ENCODE results near the gene COG8. TPM values are rescaled to one million over a fixed set of nuclear protein-coding genes. Genes with fewer than 3 reads are reported as not detected.

Gene COG8
- total and polyA plus RNA-seq, 9 of the 15 experiments (the other 6 are each of a cell fraction or from before 2014, with no cell fraction given), result 3.7 to 42.6 (median 30.1) TPM

DNA sequence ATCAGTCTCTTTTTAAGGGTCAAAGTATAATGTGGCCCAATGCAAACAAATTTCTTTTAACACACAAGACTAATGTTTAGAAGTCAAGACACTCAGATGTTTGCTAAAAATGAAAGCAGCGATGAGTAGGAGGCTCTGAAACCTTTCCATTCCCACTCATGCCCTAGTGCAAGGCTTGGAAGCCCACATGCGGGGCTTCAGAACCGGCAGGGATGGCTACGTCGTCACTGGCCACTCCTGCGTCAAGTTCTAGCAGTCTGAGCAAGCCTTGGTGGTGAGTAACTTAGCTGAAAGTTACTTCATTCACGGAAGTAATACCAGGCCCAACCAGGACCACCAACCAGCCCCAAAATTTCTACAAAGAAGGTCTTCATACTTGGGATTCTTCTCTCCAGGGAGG, 27.1 kb upstream of the COG8 start:
- DNase-seq (ENCODE audit: extremely low read depth in 1 of 4, low spot score in 3 of 4) (no peak), FAIRE-seq (no peak), ATAC-seq (no peak)
- CTCF ChIA-PET (ENCODE audit: low intra/inter-chr PET ratio), result no interaction called here
- no peaks in the 10 kb centered on the region for H3K9me1 ChIP-seq (ENCODE audit: control insufficient read depth, insufficient read depth, low read length)
- 0 out of 2 replicates have a peak, but pooled peaks cover 3% of the 10 kb centered on the region for H4K20me1 ChIP-seq (replicated peaks; ENCODE audit: control insufficient read depth, insufficient read depth, low read length)
- H3K9me3 ChIP-seq (replicated peaks; ENCODE audit: control insufficient read depth, insufficient read depth, low read depth, low read length), result no peaks in the 10 kb centered on the region
- peaks cover 0 to 10% of the 10 kb centered on the region in 2 experiments; a peak in 3 of 5 replicates for H3K4me1 ChIP-seq (replicated peaks in 1 of 2; ENCODE audit: control insufficient read depth in 2 of 2, insufficient read depth in 2 of 2, low read length in 2 of 2)
- intact Hi-C loops (cut with micrococcal nuclease) (no loop called here), in situ Hi-C loops (cut with MboI) (no loop called here)
- H3K4me2 ChIP-seq (ENCODE audit: insufficient read depth, low read length), result no peak overlapping the region
- no peak overlapping the region for H3K4me3 ChIP-seq
- POLR2A ChIA-PET, result interaction anchor here (0.6 to 0.7 kb wide), 2 partner anchors 219 to 248 kb away, joined by 3 read pairs; no protein-coding TSS in a partner anchor
- H3K9ac ChIP-seq (ENCODE audit: insufficient read depth in 1 of 2, low read depth in 2 of 2, low read length in 2 of 2), result no peak overlapping the region
- no TSS peak for BruUV-seq (replicated peaks)
- no peak for TF ChIP-seq PRPF4 (IDR thresholded peaks at IDR 0.05; ENCODE audit: insufficient read depth, low read depth, low read length, poor library complexity, severe bottlenecking)
- TF ChIP-seq FOXP1 (CRISPR knock-in tag; IDR thresholded peaks at IDR 0.05), result no peak
- TF ChIP-seq, protein P1, sequence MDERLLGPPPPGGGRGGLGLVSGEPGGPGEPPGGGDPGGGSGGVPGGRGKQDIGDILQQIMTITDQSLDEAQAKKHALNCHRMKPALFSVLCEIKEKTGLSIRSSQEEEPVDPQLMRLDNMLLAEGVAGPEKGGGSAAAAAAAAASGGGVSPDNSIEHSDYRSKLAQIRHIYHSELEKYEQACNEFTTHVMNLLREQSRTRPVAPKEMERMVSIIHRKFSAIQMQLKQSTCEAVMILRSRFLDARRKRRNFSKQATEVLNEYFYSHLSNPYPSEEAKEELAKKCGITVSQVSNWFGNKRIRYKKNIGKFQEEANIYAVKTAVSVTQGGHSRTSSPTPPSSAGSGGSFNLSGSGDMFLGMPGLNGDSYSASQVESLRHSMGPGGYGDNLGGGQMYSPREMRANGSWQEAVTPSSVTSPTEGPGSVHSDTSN (CRISPR knock-in tag; IDR thresholded peaks at IDR 0.05; ENCODE audit: low read depth), result no peak
- TF ChIP-seq, protein P1 (tag; conservative IDR thresholded peaks at IDR 0.05; ENCODE audit: low read depth), result no peak
- TF ChIP-seq, protein P2, sequence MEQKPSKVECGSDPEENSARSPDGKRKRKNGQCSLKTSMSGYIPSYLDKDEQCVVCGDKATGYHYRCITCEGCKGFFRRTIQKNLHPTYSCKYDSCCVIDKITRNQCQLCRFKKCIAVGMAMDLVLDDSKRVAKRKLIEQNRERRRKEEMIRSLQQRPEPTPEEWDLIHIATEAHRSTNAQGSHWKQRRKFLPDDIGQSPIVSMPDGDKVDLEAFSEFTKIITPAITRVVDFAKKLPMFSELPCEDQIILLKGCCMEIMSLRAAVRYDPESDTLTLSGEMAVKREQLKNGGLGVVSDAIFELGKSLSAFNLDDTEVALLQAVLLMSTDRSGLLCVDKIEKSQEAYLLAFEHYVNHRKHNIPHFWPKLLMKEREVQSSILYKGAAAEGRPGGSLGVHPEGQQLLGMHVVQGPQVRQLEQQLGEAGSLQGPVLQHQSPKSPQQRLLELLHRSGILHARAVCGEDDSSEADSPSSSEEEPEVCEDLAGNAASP (IDR thresholded peaks at IDR 0.05), result no peak
- no peaks in the 10 kb centered on the region for H3K27me3 ChIP-seq (ENCODE audit: control insufficient read depth in 2 of 2, insufficient read depth in 2 of 2, low read length in 2 of 2)
- peaks cover 83% of the 10 kb centered on the region for H3K36me3 ChIP-seq (ENCODE audit: control insufficient read depth, insufficient read depth, low read length)
- no peak overlapping the region for H3K27ac ChIP-seq (ENCODE audit: extremely low read depth, low read depth, low read length)
- H2AFZ ChIP-seq (ENCODE audit: low read depth, low read length), result no peak overlapping the region
- H3K79me2 ChIP-seq (ENCODE audit: control insufficient read depth, insufficient read depth, low read length), result no peaks in the 10 kb centered on the region; the same call in 2 of the 3 replicates
- WGBS (ENCODE audit: insufficient coverage, low coverage, missing lambda C conversion rate), result 94% methylated on average over 7 of the region's 7 CpGs

All from K562 (cell line).